Esophagus squamous epithelium (tissue), 4 donors: ENCODE results near the gene UNC5CL.

Experiments
- POLR2A ChIP-seq, 4 donors: fragments of 450-650 bp; IDR thresholded peaks; one replicate each; pipeline ENCODE4 v1.6.1; 2017; ENCODE audit warnings: antibody characterized with exemption in 4 of 4, mild to moderate bottlenecking in 4 of 4, moderate library complexity in 3 of 4
- TF ChIP-seq, protein P1 (sequence below), 6 experiments: fragments of 450-650 bp in 4 of 6; fragments of 200-600 bp in 2 of 6; sonication (generic) in 2 of 6; IDR thresholded peaks; one replicate each; pipeline ENCODE4 v1.5.1; 2016 to 2019; ENCODE audit warnings: antibody characterized with exemption in 6 of 6, mild to moderate bottlenecking in 4 of 6, moderate library complexity in 4 of 6

DNA sequence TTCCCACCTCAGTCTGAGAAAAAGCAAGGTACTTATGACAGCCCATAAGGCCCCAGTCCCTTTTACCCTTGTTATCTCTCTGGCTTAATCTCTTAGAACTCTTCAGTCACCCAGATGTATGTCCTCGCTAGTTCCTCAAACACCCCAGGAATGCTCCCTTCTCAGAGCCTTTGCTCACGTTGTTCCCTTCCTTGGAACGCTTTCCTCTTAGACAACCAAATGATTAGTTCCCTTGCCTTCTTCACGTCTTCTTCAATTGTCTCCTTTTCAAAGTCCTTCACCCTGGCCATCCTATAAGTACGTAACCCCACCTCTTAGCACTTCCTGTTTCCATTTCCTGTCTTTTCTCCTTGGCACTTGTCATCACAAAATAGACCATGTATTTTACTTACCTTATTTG lies 12.9 kb upstream of the UNC5CL start:
- TF ChIP-seq, protein P1, sequence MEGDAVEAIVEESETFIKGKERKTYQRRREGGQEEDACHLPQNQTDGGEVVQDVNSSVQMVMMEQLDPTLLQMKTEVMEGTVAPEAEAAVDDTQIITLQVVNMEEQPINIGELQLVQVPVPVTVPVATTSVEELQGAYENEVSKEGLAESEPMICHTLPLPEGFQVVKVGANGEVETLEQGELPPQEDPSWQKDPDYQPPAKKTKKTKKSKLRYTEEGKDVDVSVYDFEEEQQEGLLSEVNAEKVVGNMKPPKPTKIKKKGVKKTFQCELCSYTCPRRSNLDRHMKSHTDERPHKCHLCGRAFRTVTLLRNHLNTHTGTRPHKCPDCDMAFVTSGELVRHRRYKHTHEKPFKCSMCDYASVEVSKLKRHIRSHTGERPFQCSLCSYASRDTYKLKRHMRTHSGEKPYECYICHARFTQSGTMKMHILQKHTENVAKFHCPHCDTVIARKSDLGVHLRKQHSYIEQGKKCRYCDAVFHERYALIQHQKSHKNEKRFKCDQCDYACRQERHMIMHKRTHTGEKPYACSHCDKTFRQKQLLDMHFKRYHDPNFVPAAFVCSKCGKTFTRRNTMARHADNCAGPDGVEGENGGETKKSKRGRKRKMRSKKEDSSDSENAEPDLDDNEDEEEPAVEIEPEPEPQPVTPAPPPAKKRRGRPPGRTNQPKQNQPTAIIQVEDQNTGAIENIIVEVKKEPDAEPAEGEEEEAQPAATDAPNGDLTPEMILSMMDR (IDR thresholded peaks at IDR 0.05): no peak
- no peak for TF ChIP-seq POLR2A (IDR thresholded peaks at IDR 0.05)
